SK-N-DZ (cell line): ENCODE results near the gene PRPF8.
"Not testable (repeated sequence)": the region's sequence is repeated elsewhere in the genome, so short reads cannot be mapped to it uniquely, and the experiment has no call there.

ENCODE experiments used
- DNase-seq: peaks from one replicate; pipeline ENCODE4 v3.0.0-alpha.2; 2015; ENCODE audit warnings: low spot score

PRPF8 gene

GRCh38 chr17:1716076-1716911 is 31.6 kb upstream of the PRPF8 start:
- peak; percentile 100 for DNase-seq

DNA sequence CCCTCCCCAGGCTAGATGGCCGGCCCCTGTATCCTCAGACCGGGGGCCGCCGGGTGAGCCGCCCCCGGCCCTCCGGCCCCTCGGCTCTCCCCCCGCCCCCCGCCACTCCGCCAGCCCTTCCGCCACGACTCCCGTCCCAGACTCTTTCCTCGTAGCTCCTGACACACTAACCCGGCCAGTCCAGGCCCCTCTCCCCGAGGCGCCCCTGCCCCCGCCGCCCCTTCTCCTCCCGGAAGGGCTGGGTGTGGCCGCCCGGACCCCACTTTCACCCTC is 31.1 kb upstream of the PRPF8 start:
- DNase-seq = no peak

DNA sequence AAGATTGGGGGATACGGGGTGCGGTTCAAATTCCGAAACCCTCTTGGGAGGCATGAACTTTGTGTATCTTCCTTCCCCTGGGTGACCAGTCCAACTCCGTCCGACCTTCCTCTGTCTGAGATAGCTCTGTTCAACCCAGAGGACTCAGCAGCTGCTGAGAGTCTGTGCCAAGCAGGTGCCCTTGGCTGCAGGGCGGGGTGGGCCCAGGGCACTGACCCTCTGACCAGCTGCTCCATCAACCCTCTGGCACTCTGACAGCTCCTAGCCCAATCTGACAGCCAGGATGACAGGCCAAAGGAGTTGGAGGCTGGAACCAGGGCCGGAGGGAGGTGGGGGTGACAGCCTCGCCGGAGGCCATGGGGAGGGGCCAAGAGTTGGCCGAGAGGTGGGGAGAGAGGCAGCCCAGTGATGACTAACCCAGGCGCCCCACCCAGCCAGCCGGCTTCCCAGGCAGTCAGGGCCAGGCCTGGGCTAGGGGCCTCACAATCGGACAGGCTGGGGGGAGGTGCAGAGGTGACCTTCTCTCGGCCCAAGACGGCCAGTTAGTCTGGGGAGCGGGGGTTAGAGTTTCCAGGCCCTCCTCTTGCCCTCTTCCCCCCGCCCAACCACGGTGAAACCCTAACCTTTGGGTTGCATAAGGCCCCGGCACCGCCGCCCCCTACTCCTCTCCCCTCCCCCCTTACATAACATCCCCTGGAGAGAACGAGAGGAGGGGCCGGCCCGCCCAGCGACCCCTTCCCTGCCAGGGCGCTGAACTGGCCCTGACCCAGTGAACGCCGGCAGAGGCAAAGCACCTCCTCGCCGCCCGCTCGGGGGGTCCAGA is 30.5 kb upstream of the PRPF8 start:
- DNase-seq = no peak

DNA sequence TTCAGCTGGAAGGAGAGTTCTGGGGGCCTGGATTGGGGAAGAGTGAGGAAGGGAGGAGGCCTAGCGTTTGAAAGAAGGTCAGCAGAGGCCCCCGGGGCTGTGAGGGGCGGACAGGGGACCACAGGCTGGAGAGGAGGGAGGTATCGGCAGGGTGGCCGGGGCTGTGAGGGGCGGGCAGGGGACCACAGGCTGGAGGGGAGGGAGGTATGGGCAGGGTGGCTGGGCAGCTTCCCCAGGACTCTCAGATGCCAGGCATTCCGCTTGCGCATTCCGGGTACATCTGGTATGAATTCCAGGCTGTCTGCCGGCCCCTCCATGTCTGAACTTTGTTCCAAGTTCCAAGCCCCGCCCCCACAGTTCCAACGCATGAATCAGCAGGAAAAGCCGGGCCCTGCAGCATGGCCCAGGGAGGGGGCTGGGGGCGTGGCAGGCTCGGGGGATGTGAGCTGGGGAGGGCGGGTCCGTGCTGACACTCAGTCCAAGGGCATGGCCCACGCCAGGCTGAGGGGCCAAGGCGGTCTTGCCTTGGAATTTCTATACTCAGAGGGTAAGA is 29.8 kb upstream of the PRPF8 start:
- DNase-seq = peak; percentile 75

DNA sequence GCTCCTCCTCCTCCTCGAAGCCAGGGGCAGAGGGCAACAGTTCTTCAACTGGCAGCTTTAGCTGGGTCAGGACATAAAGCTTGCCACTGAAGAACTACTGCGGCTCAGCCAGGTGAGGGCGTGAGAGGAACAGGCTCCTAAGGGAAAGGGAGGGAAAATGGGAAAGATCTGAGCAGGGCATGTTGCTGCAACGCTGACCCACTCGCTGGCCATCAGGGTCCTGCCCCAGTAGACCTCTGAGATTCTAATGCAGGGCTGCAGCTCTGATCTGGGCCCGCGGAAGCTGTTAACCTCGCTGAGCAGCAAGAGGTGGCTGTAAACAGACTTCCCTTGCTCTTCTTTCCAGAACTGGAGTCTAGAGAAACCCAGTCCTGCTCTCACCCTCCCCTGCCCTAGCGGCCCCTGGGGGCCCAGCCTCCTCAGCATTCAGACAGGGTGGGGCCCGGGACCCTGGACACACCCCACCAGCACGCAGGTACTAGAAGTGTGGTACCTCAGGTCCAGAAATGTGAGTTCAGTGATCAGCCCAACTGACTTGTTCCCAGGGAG is 29.3 kb upstream of the PRPF8 start:
- peak; percentile 85 for DNase-seq

DNA sequence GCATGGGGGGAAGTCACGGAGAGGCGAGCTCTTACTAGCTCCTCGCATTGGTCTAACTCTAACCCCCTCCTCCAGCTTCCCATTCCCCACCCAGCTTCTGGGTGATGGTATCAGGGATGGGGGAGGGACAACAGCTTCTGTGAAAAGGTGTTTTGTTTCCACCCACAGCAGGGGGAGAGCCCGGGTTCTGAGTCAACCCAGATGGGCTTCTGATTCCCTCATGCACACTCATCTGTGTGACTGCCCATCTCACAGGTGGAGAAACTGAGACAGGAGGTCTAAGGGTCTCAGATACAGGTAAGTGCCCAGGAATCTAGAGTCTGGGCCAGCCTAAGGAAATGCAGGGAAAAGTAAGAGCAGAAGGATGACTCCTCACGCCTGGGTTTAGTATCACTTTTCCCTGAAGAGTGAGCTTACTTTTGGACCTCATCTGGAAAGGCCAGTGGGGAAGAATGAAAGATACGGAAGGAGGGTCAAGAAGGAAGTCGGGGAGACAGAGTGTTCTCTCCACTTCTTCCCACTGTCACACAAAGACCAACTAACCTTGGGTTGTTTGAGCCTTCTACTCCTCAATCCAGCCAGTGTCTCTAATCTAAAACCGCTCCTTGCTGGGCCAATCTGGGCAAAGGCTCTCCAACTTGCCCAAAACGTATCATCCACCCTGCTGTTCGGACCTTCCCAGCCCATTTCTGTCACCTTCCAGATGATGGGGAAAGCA is 28.7 kb upstream of the PRPF8 start:
- DNase-seq = no peak

DNA sequence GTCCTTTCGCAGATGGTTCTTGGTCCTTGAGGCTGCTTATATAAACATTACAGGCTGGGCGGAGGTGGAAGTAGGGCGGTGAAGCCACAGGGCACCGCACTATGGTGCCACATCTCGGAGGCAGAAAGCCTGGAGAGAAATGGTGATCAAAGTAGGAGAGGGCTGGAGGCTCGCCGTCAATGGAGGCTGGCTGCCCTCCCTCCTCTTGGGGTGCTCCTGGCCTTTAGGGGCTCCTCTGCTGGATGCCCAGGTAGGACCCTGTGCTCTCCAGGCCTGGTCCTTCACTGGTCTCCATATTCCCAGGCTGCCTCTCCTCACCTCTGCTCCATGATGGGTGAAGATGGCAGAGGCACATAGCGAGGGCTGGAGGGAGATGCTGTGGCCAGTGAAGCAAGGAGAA is 27.6 kb upstream of the PRPF8 start:
- no peak for DNase-seq

- no peak for DNase-seq
Measured at GRCh38 chr17:1711804-1712203, 27.1 kb upstream of the PRPF8 start.

DNA sequence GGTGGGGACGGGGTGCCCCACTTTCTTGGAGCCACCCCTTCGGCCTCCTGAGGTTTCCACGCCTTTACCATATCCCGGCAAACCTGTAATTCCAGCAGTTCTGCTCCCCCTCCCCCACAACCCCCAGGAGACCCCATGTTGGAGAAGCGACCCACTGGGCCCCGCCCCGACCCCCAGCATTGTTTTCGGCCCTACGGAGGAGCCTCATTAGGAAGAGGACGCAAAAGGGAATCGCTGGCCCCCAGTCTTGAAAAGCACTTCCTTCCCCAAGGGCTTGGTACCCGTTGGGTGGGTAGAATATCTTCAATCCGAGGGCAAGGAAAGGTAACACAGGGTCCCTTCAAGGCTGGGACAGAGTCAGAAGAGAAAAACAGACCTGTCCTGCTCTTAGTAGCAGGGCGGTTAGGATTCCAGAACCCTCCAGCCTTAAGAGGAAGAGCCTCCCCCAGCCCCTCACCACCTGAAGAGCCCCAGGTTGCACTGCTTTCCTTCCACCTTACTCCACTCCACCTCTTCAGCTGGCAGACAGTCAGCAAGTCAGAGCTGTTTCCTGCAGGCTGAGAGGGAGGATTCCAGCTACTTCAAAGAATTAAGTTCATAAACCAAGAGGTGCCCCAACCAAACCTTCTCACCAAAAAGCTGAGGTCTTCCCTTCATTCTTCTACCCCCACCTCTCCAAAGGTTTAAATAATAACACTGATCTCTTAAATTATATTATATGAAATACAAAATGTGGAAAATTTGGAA is 26.3 kb upstream of the PRPF8 start:
- no peak for DNase-seq

DNA sequence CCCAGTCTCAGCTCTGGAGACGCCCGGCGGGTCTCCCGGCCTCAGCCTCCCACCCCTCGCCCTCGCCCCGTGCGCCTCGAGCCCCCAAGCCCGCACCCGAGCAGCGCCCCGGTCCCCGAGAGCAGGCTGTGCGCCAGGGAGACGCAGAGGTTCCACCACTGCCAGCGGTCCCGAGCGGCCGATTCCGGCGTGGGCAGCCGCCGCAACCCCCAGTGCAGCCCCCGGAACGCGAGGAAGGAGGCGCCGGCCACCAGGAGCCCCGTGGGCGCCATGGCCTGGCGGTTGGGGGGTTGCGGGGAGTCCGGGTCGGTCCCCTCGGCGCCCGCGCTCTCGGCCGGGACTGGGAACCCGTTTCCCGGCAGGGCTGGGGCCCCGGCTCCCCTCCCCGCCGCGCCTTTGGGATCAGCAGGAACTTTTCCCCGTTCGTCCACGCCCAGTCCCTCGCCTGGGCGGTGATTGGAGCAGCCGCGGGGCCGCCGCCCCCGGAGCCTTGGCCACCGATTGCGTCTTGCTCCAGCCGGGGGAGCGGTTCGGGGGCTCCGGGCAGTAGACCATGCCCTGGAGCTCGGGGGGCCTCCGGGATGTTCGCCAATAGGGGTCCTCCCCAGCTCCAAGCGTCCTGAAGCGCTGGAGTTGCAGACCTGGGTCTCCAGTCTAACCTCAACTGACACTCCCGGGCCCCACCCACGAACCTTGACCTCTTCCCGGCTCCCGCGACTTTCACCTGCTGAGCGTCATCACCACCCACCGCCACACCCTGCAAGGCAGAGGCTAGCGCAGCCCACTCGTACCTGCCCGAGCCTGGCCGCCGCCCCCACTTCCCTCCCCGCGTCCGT is 25.5 kb upstream of the PRPF8 start, which contains the start of gene TLCD2:
TSS of gene TLCD2 (minus strand) at position 407 of the 836 bp plus-strand sequence. CDS start at position 272, 135 bp downstream.
- DNase-seq = no peak

GRCh38 chr17:1709403-1709951 is 24.8 kb upstream of the PRPF8 start:
- DNase-seq = no peak

DNA sequence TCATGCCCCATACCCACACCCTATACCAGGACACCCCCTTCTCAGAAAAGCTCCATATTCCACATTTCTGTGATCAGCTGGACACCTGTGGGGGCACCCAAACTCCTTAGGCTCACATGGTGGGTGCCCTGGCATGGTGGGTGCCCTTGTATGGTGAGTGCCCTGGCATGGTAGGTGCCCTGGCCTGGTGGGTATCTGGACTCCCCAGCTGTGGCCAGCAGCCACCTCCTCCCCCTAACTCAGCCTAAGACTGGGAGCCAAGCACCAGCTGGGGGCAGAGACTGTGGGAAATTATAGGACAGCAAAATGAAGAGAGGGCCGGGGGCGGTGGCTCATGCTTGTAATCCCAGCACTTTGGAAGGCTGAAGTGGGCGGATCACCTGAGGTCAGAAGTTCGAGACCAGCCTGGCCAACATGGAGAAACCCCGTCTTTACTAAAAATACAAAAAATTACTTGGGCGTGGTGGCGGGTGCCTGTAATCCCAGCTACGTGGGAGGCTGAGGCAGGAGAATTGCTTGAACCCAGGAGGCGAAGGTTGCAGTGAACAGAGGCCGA is 24.2 kb upstream of the PRPF8 start:
- not testable (repeated sequence) for DNase-seq

GRCh38 chr17:1707107-1707506 is 22.4 kb upstream of the PRPF8 start:
- DNase-seq = no peak

GRCh38 chr17:1705004-1705403 is 20.3 kb upstream of the PRPF8 start:
- DNase-seq = no peak

GRCh38 chr17:1703063-1703462 is 18.4 kb upstream of the PRPF8 start:
- no peak for DNase-seq

DNA sequence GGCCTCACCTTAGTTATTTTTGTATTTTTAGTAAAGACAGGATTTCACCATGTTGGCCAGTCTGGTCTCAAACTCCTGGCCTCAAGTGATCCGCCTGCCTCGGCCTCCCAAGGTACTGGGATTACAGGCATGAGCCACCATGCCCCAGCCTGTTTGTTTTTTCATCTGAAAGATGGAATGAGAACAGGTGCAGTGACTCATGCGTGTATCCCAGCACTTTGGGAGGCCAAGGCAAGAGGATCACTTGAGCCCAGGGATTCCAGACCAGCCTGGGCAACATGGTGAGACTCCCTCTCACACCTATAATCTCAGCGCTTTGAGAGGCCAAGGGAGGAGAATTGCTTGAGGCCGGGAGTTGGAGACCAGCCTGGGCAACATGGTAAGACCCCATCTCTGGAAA is 15.2 kb upstream of the PRPF8 start:
- DNase-seq = not testable (repeated sequence)

DNA sequence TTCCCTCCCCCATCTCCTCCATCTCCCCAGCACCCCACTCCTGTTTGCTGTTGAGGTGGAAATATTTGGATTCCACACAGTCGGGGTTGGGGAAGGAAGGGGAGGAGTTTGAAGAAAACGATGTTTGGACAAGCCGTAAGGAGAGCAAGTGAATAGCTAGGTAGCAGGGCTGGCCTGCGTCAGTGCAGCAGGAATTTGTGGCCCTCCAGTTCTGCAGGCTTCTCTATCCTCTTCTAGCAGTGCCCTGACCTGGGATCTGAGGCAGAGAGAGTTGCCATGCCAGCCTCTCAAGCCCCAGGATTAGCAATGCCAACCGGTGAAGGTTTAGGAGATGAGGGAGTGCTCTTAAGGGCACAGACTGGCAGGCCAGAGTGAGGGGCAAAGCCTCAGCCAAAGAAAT is 13.0 kb upstream of the PRPF8 start:
- no peak for DNase-seq

- DNase-seq = no peak
Measured at GRCh38 chr17:1695365-1695764, 10.7 kb upstream of the PRPF8 start.

DNA sequence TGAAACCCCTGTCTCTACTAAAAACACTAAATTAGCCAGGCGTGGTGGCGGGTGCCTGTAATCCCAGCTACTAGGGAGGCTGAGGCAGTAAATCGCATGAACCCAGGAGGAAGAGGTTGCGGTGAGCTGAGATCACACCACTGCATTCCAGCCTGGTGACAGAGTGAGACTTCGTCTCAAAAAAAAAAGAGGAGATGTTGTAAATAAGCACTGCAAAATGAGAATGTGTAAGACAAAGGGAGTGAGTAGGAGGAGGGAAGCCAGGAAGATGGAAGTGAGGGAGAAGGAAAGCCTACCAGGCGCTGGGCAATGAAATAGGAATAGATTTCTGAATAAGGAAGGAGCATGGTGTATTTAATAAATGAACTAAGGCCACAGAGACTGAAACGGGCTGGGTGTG is 8.7 kb upstream of the PRPF8 start:
- no peak for DNase-seq
